Right hindlimb (tissue), 1 donor: ENCODE data around the gene SF3B4.

Experiments used
- DNase-seq: peaks from one replicate; pipeline ENCODE4 v3.0.0-alpha.2; 2018

SF3B4 gene

DNA sequence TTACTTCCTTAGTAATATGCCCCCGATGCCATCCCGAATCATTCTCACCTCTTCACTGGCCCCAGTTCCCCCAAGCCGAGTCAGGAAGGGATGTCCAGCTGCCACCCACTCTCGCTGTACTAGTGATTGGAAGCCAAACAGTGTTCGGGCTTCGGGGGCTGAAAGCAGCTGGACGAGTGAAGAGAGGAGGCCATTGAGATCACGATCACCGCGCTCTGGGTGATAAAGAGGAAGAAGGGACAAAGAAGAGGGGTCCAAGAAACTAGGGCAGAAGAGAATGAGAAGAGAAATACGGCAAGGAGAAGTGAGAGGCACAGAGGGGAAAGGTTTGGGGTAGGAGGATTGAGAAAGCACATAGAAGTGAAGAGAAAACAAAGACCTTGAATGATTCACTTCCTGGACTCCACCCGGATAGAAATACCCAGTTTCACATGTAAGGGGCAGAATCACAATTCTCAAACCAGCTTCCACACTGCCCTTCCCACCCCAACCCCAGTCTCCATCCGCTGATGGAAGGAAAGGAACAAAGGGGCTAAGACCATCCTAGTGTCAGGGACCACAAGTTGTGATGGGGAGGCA, 3.7 kb upstream of the SF3B4 start:
- DNase-seq: no peak

DNA sequence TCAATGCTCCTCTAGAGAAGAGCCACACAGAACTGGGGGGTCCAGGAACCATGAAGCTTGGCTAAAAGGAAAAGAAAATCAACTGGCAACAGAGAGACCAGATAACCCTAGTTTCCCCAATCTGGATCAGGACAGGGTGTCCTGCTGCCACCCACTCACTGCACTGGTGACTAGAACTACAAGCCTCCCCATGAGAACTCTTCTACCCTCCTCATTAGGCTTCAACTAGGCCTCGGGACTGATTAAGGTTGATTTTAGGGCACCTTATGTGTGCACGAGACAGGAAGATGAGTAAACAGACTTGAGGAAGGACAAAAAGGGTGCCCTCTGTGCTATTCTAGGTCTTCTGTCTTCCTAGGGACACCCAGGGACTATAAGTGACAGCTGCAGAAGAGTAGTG, 2.3 kb upstream of the SF3B4 start:
- DNase-seq: no peak

DNA sequence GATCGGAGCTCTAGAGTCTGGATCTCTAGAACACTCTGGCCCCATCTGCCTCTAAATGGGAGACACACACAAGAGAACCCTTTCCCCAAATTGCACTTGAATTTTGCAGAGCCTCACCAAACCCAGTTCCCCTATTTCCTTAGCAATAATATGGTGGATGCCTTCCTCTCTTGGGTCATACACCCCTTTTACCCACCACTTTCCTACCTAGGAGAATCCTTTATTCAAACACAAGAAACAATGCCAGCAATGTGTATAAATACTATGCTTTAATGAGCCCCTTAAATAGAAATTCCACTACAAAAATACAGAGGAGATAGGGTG, 760 bp upstream of the SF3B4 start:
- DNase-seq: no peak

DNA sequence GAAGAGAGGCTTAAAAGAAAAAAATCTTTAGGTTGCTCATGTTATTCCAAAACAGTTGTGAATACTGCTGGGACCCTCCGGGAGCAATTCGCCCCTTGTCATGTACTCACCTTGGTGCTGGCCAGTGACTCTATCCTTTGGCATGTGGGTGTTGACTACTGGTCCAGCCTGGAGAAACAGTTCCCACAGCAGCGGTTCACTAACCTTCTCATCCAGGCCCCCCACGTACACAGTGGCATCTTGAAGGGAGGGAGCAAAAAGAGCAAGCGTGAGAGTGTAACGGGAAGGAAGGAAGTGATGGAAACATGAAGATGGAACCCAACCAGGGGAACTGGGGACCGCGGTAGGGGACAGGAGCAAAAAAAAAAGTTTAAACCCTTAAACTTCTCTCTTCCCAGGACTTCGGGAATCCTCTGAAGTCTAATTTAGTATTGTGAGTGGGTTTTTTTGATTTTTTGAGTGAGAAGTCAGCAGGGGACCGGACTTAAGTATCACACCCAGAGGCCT, 494 bp downstream of the SF3B4 start:
- DNase-seq: no peak

DNA sequence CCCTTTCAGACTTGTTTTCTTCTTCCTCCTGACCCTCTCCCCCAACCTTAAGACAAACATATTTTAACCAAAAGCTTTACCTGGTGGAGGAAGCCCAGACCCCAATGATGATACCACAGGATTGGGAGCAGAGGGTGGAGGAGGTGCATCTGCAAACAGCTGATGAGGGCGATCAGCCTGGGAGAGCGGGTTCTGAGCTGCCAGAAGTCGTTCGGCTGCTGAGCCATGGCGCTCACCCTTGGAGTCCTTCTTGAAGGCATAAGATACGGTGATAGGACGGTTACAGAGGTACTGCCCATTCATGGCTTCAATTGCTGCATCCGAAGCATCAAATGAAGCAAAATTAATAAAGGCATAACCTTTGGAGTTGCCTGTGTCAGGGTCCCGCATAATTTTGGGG, 1.3 kb downstream of the SF3B4 start:
- DNase-seq: no peak

DNA sequence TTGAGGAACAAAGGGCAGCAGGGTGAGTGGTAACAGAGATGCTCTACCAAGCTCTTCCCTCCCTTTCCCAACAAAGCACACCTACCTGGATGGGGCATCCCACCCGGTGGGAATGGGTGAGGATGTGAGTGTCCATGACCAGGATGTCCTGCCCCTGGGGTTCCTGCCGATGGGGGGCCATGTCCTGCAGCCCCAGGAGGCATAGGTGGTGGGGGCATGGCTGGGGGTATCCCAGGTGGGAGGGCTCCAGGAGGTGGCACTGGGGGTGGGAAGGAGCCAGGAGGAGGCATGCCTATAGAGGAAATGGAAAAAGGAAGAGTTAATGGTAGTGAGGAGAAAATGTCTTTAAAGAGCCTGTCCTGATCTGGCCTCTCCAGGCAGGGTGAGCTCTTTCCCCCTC, 1.9 kb downstream of the SF3B4 start:
- DNase-seq: no peak

DNA sequence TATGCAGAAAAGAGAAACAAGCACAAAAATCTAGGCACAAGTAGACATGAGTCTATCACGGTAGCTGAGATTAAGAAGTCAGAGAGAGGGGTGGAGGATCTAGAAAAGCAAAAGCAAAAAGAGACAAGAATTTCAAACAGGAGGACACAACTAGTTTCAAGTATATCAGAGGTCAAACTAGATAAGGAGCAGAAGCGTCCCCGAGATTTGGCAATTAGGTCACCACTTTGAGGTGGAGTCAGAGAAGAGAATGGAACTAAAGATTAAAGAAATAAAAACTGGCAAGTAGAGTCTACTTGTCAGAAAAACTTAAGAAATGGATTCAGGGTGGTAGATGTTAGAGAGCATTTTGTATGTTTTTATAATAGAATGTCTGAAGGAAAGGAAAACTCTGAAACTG, 2.3 kb downstream of the SF3B4 start:
- no peak for DNase-seq

DNA sequence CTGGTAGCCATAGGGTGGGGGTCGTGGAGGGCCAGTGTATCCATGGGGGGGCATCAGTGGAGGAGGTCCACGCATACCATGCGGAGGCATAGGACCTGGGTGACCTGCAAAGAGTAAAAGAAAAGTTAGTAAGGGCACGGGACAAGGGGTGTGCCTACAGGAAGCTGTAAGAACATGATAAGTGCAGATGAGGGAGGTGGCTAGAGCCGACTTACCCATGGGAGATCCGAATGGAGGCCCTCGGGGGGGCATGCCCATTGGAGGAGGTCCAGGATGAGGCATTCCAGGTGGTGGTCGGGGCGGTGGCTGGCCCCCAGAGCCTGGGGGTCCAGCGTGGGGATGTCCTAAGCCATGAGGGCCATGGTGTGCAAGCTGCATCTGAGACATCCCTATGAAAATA, 4.0 kb downstream of the SF3B4 start:
- DNase-seq: no peak

DNA sequence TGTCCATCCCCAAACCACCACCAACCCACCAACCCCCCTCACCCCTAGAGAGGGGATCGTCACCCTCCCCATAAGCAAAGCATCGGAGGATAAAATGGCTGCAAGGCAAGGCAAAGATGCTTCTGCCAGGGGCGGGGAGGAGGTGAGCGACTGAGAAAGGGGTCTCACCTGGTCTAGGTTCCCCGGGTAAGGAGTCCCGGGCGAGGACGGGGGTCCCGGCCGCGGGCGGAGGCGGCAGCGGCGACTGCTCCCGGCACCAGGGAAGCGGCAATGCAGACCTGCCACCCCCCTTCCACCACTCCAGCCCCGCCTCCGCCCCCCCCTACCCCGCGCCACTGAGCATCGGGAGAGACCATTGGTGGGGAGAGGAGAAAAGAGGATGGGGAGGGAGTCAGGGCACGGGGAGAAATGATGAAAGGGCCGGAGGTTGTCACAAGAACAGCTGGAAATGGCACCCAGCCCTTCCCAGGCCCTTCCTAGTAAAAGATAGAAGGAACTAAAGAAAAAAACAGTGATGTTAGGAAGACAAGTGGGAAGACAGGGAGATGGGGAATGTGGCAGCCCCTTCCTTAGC, 9.9 kb downstream of the SF3B4 start, which contains the start of gene SV2A:
SV2A (minus strand) TSS at position 274 of the 574 bp plus-strand sequence. CDS start 4,004 bp downstream, outside the sequence.
- DNase-seq: peak; percentile 80

DNA sequence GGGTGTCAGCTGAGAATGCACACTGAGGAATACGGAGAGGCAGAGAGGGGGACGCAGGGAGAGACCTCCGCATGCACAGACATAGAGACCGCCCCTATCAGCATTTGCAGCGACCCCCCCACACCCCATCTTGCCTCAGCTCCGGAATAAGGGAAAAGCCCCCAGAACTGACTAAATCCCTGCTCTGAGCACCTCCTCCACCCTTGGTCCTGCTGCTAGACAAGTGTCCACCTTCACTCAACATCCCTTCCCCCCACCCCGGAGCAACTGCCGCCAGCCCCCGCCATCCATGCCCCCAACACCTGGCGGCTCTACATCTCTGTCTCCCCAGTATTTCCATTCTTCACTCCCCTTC, 10.7 kb downstream of the SF3B4 start:
- DNase-seq: no peak

DNA sequence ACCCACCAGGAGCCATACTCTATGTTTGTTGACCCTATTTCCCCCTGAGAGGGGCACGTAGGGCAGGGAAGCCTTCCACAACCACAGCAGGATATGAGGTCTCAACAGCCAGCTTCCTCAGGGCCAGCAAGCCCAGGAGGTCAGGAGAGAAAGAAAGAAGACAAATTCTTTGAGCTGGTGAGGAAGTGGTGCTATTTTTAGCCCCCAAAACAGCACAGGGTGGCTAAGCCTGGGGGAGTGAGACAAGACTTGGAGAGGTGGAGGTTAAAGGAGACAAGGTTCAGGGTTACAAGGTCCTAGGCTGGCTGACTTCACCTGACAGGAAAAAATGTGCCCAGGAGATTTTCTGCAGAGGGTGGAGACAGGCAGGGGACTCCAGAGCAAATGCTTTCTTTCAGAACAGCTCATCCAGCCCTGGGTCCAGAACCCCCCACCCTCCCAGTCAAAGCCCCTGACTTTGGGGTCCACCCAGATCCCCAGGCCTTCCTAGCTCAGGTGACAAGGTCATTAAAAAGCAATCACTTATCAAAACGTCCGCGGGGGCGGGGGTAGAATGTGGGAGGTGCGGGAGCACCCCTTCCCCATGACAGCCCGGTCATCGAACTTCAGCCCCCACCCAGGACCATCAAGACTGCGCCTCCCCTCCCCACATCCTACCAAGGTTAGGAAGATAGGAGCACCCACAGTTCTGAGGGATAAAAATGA, 11.3 kb downstream of the SF3B4 start:
- DNase-seq: no peak

DNA sequence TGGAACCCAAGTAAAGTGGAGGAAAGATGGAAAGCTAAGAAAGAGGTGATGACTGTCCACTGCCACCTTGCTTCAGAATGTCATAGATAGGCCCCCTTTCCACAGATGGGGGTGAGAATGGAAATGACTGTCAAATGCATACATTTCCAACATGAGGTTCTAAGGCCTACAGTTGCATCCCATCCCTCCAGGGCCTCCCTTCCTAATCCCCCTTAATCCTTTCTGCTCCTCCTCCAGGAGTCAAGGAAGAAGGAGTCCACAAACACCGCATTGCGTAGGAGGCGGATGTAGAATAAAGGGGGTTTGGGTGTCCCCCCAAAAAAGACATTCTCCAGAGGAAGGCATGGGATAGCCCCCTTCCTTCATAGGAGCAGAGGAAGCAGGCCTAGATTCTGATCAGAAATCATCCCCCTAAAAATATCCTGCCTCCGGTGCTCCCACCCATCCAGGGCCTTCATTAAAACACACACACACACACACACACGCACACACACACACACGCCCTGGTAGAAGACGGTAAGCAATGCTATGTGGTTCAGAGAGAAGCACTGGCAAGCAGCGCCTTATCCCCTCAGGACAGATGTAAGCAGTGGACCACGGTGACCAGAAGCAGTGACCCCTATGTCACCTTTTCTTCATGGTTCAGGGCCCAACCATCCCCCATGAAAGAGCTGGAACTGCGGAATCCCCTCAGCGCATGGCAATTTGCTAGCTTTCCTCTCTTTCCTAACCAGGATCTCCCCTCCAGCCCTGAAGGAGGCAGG, 12.0 kb downstream of the SF3B4 start:
- no peak for DNase-seq

DNA sequence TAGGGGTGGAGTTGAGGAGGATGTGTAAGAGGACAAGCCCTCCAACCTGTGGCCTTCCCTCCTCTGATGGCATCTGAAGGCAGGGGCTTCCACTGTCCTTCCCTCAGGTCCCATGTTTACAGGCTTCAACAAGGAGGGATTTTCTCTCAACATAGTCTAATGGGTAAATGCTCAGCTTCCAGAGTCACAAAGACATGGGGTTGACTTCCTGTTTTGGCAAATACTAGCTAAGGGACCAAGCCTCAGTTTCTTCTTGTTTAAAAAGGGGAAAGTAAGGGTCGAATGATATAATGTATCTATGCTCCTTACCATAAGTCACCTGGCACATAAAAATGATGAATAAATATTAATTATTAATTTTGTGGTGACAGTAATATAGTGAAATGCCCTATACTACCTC, 13.1 kb downstream of the SF3B4 start:
- DNase-seq: no peak

DNA sequence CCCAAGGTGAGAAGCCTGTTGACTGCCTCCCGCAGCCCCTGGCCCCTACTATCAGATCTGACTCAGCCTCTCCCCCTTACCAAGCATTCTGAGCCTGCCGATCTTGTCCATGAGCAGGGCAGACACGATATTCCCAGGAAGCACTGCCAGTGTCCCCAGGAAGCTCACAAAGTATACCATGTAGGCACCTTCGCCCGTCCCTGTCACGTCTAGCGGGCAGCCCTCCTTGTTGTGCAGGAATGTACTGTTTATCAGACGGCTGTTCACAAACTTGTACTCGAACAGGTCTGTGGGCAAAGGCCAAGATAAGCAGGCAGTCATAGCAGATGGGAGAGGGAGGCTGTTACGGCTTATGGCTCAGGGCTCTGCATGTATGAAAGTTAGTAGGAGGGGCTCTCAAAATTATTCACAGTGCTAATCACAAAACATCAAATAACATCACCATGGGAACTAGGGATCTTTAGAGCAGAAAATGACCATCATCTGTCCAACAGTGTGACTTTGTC, 21.0 kb downstream of the SF3B4 start:
- no peak for DNase-seq

DNA sequence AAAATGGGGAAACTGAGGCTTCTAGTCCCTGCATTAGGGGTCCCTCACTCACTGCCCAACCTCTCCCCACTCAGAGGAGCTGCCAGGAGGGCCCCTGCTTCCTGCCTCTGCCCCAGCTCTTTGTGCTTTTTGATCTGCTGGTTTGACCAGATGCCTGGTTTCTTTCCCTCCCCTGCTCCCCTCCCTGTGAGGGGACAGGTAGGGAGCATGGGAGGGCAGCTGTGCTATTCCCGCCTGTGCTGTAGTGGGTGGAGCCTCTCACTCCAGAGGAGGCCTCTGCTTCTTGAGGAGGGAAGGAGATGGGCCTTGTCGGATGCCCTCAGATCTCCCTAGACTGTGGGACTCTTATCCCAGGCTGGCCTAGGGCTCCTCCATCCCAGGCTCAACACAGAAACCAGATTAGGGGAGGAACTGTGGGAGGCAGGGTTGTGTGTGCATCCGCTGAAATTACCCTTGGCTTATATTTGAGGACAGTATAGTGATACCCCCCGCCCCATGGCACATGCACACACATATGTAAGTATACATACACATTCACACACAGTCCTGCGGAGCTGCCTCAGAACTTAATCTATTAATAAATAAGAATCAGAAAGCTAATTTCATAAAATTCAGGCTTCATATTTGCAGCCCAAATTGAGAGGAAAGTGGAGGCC, 23.6 kb downstream of the SF3B4 start:
- DNase-seq: no peak

DNA sequence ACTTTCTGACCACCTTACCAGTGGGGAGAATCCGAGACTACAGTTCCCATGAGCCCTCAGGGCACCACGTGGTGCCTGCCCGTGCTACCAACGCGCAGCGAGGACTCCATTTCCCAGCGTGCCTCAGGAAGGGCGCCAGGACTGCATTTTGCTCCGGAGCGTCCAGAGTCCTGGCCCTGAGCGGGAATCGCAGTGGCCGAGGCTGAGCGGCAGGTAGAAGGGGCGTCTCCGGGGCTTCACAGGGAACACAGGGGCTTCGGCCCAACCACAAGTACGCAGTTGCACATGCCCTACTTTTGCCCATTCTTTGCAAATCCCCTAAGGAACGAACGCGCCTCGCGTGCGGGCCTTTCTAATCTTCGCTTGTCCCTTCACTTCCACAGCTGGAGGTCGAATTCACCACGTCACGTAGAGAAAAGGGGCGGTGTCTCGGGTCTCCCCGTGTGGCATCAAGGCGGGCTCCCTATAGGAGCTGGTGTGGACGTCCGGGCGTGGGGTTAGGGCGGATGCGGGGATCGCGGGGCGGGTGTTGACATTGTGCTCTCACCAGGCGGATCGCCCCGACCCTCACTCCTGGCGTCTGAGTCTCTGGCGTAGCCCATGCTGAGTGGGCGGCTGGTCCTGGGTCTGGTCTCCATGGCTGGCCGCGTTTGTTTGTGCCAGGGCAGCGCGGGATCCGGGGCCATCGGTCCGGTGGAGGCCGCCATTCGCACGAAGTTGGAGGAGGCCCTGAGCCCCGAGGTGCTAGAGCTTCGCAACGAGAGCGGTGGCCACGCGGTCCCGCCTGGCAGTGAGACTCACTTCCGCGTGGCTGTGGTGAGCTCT, 27.9 kb downstream of the SF3B4 start, which contains the start of gene BOLA1:
BOLA1 (plus strand) TSS at position 109 of the 825 bp plus-strand sequence; CDS start at position 601, 492 bp downstream.
- DNase-seq: peak; percentile 96

DNA sequence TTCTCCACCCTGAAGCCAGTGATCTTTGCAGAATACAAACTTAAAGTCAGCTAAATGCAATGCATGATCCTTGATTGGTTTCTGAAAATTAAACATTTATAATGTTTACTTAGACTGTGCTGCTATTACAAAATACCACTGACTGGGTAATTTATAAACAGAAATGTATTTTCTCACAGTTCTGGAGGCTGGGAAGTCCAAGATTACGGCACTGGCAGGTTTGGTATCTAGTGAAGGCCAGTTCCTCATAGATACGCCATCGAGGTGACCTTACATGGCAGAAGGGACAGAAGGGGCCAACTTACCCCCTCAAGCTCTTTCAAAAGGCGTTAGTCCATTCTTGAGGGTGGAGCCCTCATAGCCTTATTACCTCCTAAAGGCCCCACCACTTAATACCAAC, 31.0 kb downstream of the SF3B4 start:
- no peak for DNase-seq

DNA sequence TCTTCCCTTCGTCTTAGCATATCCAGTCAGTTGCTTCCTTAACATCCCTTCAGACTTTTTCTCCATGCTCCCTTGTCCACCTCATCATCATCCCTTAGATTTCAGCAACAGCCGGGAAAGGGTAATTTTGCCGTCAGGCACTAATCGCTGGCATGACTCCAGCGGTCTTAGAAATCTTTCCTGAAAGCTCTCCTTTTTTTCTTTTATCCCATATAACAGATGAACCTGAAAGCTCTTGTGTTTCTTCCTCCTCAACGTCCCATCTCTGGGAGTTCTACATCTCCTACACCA, 38.7 kb downstream of the SF3B4 start:
- peak; percentile 56 for DNase-seq

DNA sequence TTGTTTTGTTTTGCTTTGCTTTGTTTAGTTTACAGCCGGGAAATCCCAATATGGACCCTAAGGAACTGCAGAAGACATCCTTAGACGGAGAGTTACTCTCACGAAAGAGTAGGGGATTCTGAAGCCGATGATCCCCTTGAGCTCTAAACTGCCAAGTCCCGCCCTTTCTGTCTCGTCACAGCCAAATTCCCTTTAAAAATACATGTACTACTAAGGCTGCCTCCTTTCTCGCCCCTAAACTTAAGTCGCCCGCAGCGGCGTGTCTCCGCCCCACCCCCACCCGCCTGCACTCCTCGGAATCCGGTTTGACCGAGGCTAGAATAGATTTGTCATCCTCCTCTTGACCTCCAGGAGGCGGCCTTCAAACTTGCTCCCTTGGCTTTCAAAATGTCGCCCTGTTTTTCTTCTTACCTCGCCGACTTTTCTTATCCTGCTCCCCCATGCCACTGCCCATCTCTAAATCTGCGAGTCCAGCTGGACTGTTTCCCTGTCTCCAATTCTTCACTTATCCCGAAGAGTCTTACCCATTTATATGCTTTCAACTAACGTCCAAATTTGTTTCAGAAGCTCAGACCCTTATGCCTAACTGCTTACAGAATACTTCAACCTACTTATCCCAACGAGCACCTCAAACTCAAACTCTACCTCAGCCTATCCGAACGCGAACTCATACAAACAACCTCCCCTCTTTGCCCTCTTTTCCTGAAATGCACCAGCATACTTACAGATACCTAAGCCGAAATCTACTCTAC, 39.2 kb downstream of the SF3B4 start:
- DNase-seq: peak; percentile 93

DNA sequence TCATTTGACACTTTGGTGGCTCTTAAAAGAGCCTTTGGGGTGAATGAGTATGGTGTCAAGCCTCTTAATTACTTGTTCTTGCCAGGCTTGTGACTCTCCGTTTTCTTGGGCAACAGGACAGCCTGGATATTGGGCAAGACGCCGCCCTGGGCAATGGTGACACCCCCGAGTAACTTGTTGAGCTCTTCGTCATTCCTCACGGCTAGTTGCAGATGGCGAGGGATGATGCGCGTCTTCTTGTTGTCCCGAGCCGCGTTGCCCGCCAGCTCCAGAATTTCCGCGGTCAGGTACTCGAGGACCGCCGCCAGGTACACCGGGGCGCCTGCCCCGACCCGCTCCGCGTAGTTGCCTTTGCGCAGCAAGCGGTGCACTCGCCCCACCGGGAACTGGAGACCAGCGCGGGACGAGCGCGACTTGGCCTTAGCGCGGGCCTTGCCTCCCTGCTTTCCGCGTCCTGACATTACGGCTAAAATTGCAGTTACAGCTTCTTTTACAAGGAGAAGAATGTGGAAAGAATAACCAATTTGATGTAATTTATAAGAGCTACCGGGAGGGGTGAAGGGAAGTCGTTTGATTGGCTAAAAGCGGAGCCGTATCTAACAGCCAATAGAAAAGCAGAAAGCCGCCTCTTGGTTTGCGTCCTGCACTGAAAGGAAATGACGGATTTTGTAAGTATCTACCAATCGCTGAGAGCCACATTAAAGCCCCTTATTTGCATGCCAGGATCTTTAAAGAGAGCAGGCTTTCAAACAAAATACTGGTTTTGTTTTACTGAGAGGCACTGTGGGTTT, 40.0 kb downstream of the SF3B4 start:
- DNase-seq: peak; percentile 92

DNA sequence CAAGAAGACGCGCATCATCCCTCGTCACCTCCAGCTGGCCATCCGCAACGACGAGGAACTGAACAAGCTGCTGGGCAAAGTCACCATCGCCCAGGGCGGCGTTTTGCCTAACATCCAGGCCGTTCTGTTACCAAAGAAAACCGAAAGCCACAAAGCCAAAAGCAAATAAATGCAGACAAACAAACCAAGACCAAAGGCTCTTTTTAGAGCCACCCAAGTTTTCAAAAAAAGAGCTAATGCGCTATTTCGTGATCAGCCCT, 40.5 kb downstream of the SF3B4 start:
- peak; percentile 43 for DNase-seq
